Astrocyte (in vitro differentiated cells and primary cell): ENCODE results near the gene CEP162. TPM values are rescaled to one million over a fixed set of nuclear protein-coding genes. Genes with fewer than 3 reads are reported as not detected.

ENCODE experiments used
- DNase-seq: peaks from one replicate; pipeline ENCODE4 v3.0.0-alpha.2; 2010; ENCODE audit warnings: low read depth
- FAIRE-seq: peaks from 2 replicates; lab custom pipeline; 2011; peaks lifted over from hg19 to GRCh38; lab: Jason Lieb, UNC
- H2AFZ ChIP-seq: 2 replicates; pipeline ENCODE4 v1.6.0; 2012; ENCODE audit warnings: low read depth, low read length, inconsistent platforms
- H3K27ac ChIP-seq: 2 replicates; pipeline ENCODE4 v1.5.1; 2011; ENCODE audit warnings: low read depth, low read length, inconsistent platforms
- H3K27me3 ChIP-seq: 2 replicates; pipeline ENCODE4 v1.6.0; 2011; ENCODE audit warnings: low read length, inconsistent platforms; ENCODE audit not compliant: insufficient read depth
- H3K36me3 ChIP-seq: 2 replicates; pipeline ENCODE4 v1.5.1; 2011; ENCODE audit warnings: low read length, inconsistent platforms; ENCODE audit not compliant: insufficient read depth
- H3K4me1 ChIP-seq: 2 replicates; pipeline ENCODE4 v1.5.1; 2011; ENCODE audit warnings: low read length, inconsistent platforms; ENCODE audit not compliant: insufficient read depth
- H3K4me2 ChIP-seq: 2 replicates; pipeline ENCODE4 v1.6.0; 2012; ENCODE audit warnings: low read length, inconsistent platforms
- H3K4me3 ChIP-seq: 2 replicates; pipeline ENCODE4 v1.5.1; 2011; ENCODE audit warnings: low read depth, mild to moderate bottlenecking, low read length, inconsistent platforms; ENCODE audit not compliant: insufficient read depth
- H3K79me2 ChIP-seq: 2 replicates; pipeline ENCODE4 v1.6.0; 2012; ENCODE audit warnings: mild to moderate bottlenecking, low read length, inconsistent platforms; ENCODE audit not compliant: insufficient read depth
- H3K9ac ChIP-seq: 2 replicates; pipeline ENCODE4 v1.6.0; 2012; ENCODE audit warnings: mild to moderate bottlenecking, low read length, inconsistent platforms
- H3K9me3 ChIP-seq: 2 replicates; pipeline ENCODE4 v1.5.1; 2012; ENCODE audit warnings: low read depth, mild to moderate bottlenecking, low read length, inconsistent platforms; ENCODE audit not compliant: insufficient read depth
- H4K20me1 ChIP-seq: 2 replicates; pipeline ENCODE4 v1.6.0; 2012; ENCODE audit warnings: low read length, inconsistent platforms; ENCODE audit not compliant: insufficient read depth
- H3K27ac Mint-ChIP-seq: one replicate; pipeline ENCODE4 v1.8.0; 2021; ENCODE audit warnings: mild to moderate bottlenecking, mixed read lengths; ENCODE audit not compliant: unreplicated experiment
- H3K27me3 Mint-ChIP-seq: one replicate; pipeline ENCODE4 v1.8.0; 2021; ENCODE audit warnings: low read depth, mixed read lengths; ENCODE audit not compliant: unreplicated experiment
- H3K36me3 Mint-ChIP-seq: one replicate; pipeline ENCODE4 v1.8.0; 2021; ENCODE audit warnings: low read depth, mixed read lengths; ENCODE audit not compliant: unreplicated experiment
- H3K4me1 Mint-ChIP-seq: one replicate; pipeline ENCODE4 v1.8.0; 2021; ENCODE audit warnings: low read depth, mixed read lengths; ENCODE audit not compliant: unreplicated experiment
- H3K4me3 Mint-ChIP-seq: one replicate; pipeline ENCODE4 v1.8.0; 2021; ENCODE audit warnings: mild to moderate bottlenecking, moderate library complexity, mixed read lengths; ENCODE audit not compliant: unreplicated experiment
- H3K9me3 Mint-ChIP-seq: one replicate; pipeline ENCODE4 v1.8.0; 2021; ENCODE audit warnings: mild to moderate bottlenecking, mixed read lengths; ENCODE audit not compliant: unreplicated experiment
- CTCF ChIP-seq: IDR thresholded peaks from 2 replicates; pipeline ENCODE4 v1.5.1; 2011; ENCODE audit warnings: low read depth, mild to moderate bottlenecking, inconsistent platforms, low read length, moderate library complexity; ENCODE audit not compliant: insufficient read depth
- EZH2 ChIP-seq: IDR thresholded peaks from 2 replicates; pipeline ENCODE4 v1.6.1; 2012; ENCODE audit warnings: mild to moderate bottlenecking, low read length, inconsistent platforms; ENCODE audit not compliant: insufficient read depth
- total RNA-seq: library from RNA; stranded (reverse); gene quantifications from 2 replicates; pipeline ENCODE4 v1.2.1, GENCODE V29; 2021

CEP162 gene
- total RNA-seq, 1 donor from 2014 or later: 6.9 TPM

- no peak for TF ChIP-seq EZH2
- no peak for TF ChIP-seq CTCF
- DNase-seq: no peak
- no peak for FAIRE-seq
- peaks cover 1% of the 10 kb centered on the region for H3K27me3 Mint-ChIP-seq
- Histone ChIP-seq H4K20me1 (no peaks in the 10 kb centered on the region), H3K27me3 (no peaks in the 10 kb centered on the region), H3K9ac (no peak overlapping the region), H3K36me3 (no peaks in the 10 kb centered on the region), H2AFZ (no peak overlapping the region), H3K4me1 (no peaks in the 10 kb centered on the region), H3K9me3 (peaks cover 3% of the 10 kb centered on the region), H3K27ac (no peak overlapping the region), H3K4me3 (no peak overlapping the region), H3K79me2 (no peaks in the 10 kb centered on the region), H3K4me2 (no peak overlapping the region)
- no peaks in the 10 kb centered on the region for H3K36me3 Mint-ChIP-seq
- no peaks in the 10 kb centered on the region for H3K4me1 Mint-ChIP-seq
- peaks cover 3% of the 10 kb centered on the region for H3K9me3 Mint-ChIP-seq
- H3K4me3 Mint-ChIP-seq: no peak overlapping the region
- H3K27ac Mint-ChIP-seq: no peak overlapping the region
Observed at GRCh38 chr6:84089552-84089951, 137.9 kb downstream of the CEP162 start.

GRCh38 chr6:84089081-84089480, 138.4 kb downstream of the CEP162 start:
- peaks cover 1% of the 10 kb centered on the region for H3K9me3 Mint-ChIP-seq
- H3K4me3 Mint-ChIP-seq: no peak overlapping the region
- H3K4me1 ChIP-seq: no peaks in the 10 kb centered on the region
- H3K27me3 ChIP-seq: no peaks in the 10 kb centered on the region
- H3K27me3 Mint-ChIP-seq: peaks cover 1% of the 10 kb centered on the region
- H3K27ac Mint-ChIP-seq: no peak overlapping the region
- no peaks in the 10 kb centered on the region for H4K20me1 ChIP-seq
- H3K4me2 ChIP-seq: no peak overlapping the region
- TF ChIP-seq CTCF: no peak
- no peak for TF ChIP-seq EZH2
- H3K9ac ChIP-seq: no peak overlapping the region
- H3K36me3 Mint-ChIP-seq: no peaks in the 10 kb centered on the region
- no peaks in the 10 kb centered on the region for H3K4me1 Mint-ChIP-seq
- FAIRE-seq (no peak), DNase-seq (no peak)
- H3K9me3 ChIP-seq: peaks cover 3% of the 10 kb centered on the region
- no peaks in the 10 kb centered on the region for H3K79me2 ChIP-seq
- H2AFZ ChIP-seq: no peak overlapping the region
- no peaks in the 10 kb centered on the region for H3K36me3 ChIP-seq
- no peak overlapping the region for H3K4me3 ChIP-seq
- H3K27ac ChIP-seq: no peak overlapping the region

- Histone ChIP-seq H2AFZ (no peak overlapping the region), H3K79me2 (no peaks in the 10 kb centered on the region), H3K27me3 (no peaks in the 10 kb centered on the region), H3K4me3 (no peak overlapping the region), H3K9me3 (no peaks in the 10 kb centered on the region), H3K4me1 (no peaks in the 10 kb centered on the region), H4K20me1 (no peaks in the 10 kb centered on the region), H3K36me3 (no peaks in the 10 kb centered on the region), H3K9ac (no peak overlapping the region), H3K27ac (no peak overlapping the region), H3K4me2 (no peak overlapping the region)
- Mint-ChIP-seq H3K27ac (no peak overlapping the region), H3K9me3 (no peaks in the 10 kb centered on the region), H3K4me3 (no peak overlapping the region), H3K36me3 (no peaks in the 10 kb centered on the region), H3K27me3 (peaks cover 1% of the 10 kb centered on the region), H3K4me1 (peaks cover 4% of the 10 kb centered on the region)
- FAIRE-seq: no peak
- TF ChIP-seq EZH2 (no peak), CTCF (no peak)
- DNase-seq: no peak
Observed at GRCh38 chr6:84086545-84087429, 140.7 kb downstream of the CEP162 start.
